ENCODE results near the gene MMEL1.

The MMEL1 gene

GRCh38 chr1:2589431-2590232, 43.2 kb downstream of the MMEL1 start:
- Histone ChIP-seq H3K36me3 (replicated peaks; ENCODE audit: insufficient read depth, low read length) (no peaks in the 10 kb centered on the region), H3K79me2 (ENCODE audit: low read length) (no peaks in the 10 kb centered on the region), H3K4me3 (ENCODE audit: low read length) (no peak overlapping the region), H3K4me2 (ENCODE audit: low read depth, low read length) (no peak overlapping the region), H3F3A (ENCODE audit: insufficient read depth, low read length) (0 out of 2 replicates have a peak, but pooled peaks cover 4% of the 10 kb centered on the region), H3K27me3 (replicated peaks; ENCODE audit: insufficient read depth, low read length) (peaks cover 43% of the 10 kb centered on the region), H4K20me1 (ENCODE audit: insufficient read depth, low read length) (no peaks in the 10 kb centered on the region), H3K9me2 (replicated peaks; ENCODE audit: insufficient read depth, low read length) (no peaks in the 10 kb centered on the region), H3K27ac (ENCODE audit: low read length) (no peak overlapping the region), H3K9me3 (replicated peaks; ENCODE audit: insufficient read depth, low read length) (no peaks in the 10 kb centered on the region), H3K4me1 (ENCODE audit: low read length) (peaks cover 5% of the 10 kb centered on the region; the same call in 1 of the 2 replicates), H3K9ac (ENCODE audit: low read length) (no peak overlapping the region), H2AFZ (ENCODE audit: low read length) (no peak overlapping the region)
- no peak for DNase-seq
- TF ChIP-seq EZH2 (optimal IDR thresholded peaks at IDR 0.05; ENCODE audit: low read depth, low read length) (no peak), CTCF (IDR thresholded peaks at IDR 0.05; ENCODE audit: low read length) (no peak), EZH2phosphoT487 (IDR thresholded peaks at IDR 0.05; ENCODE audit: low read length) (no peak)

DNA sequence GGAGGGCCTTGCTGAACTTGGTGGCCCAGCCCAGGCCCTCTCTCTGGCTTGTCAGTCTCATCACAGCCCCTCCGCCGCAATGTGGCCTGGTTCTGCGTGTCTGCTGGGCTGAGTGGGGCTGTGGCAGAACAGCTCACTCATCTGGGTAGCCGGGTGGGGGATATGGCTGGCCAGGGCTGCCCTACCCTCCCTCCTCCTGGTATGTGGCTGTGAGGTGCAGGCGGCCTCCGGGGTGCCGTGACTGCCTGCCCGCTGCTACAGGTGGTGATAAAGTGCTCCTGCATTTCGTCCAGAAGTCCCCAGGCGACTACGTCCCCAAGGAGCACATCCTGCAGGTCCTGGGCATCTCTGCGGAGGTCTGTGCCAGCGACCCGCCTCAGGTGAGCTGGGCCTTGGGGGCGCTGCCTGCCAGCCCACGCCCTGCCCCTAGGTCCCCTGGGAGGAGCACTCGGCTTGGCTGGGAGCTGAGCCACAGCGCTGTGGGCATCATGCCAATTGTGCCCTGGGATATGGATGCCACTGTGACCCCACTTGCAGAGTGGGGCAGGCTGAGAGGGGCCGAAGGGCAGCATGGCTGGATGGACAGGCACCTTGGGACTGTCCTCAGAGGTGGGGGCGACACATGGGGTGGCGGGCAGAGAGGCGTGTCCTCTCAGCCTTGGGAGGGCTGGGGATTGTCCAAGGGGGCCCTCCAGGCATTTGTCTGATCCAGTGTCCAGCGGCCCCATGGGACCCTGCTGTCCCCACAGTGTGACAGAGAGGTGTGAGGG, 44.0 kb downstream of the MMEL1 start:
- 0 out of 2 replicates have a peak, but pooled peaks cover 4% of the 10 kb centered on the region for H3F3A ChIP-seq (ENCODE audit: insufficient read depth, low read length)
- peaks cover 41% of the 10 kb centered on the region for H3K27me3 ChIP-seq (replicated peaks; ENCODE audit: insufficient read depth, low read length)
- H3K4me1 ChIP-seq (ENCODE audit: low read length), result peaks cover 5% of the 10 kb centered on the region; the same call in 1 of the 2 replicates
- no peak for TF ChIP-seq CTCF (IDR thresholded peaks at IDR 0.05; ENCODE audit: low read length)
- TF ChIP-seq EZH2 (optimal IDR thresholded peaks at IDR 0.05; ENCODE audit: low read depth, low read length), result no peak
- no peak for TF ChIP-seq EZH2phosphoT487 (IDR thresholded peaks at IDR 0.05; ENCODE audit: low read length)
- H3K9ac ChIP-seq (ENCODE audit: low read length), result no peak overlapping the region
- no peak overlapping the region for H3K27ac ChIP-seq (ENCODE audit: low read length)
- no peaks in the 10 kb centered on the region for H3K36me3 ChIP-seq (replicated peaks; ENCODE audit: insufficient read depth, low read length)
- H3K4me3 ChIP-seq (ENCODE audit: low read length), result no peak overlapping the region
- H3K4me2 ChIP-seq (ENCODE audit: low read depth, low read length), result no peak overlapping the region
- no peaks in the 10 kb centered on the region for H3K9me2 ChIP-seq (replicated peaks; ENCODE audit: insufficient read depth, low read length)
- no peak for DNase-seq
- H4K20me1 ChIP-seq (ENCODE audit: insufficient read depth, low read length), result no peaks in the 10 kb centered on the region
- H3K9me3 ChIP-seq (replicated peaks; ENCODE audit: insufficient read depth, low read length), result no peaks in the 10 kb centered on the region
- H2AFZ ChIP-seq (ENCODE audit: low read length), result no peak overlapping the region
- H3K79me2 ChIP-seq (ENCODE audit: low read length), result no peaks in the 10 kb centered on the region

GRCh38 chr1:2587860-2588571, 44.8 kb downstream of the MMEL1 start:
- 0 out of 2 replicates have a peak, but pooled peaks cover 4% of the 10 kb centered on the region for H3F3A ChIP-seq (ENCODE audit: insufficient read depth, low read length)
- H3K4me3 ChIP-seq (ENCODE audit: low read length), result no peak overlapping the region
- H3K4me1 ChIP-seq (ENCODE audit: low read length), result peaks cover 5% of the 10 kb centered on the region; the same call in 1 of the 2 replicates
- no peak overlapping the region for H3K4me2 ChIP-seq (ENCODE audit: low read depth, low read length)
- no peak for DNase-seq
- H4K20me1 ChIP-seq (ENCODE audit: insufficient read depth, low read length), result no peaks in the 10 kb centered on the region
- TF ChIP-seq EZH2 (optimal IDR thresholded peaks at IDR 0.05; ENCODE audit: low read depth, low read length), result no peak
- no peak for TF ChIP-seq CTCF (IDR thresholded peaks at IDR 0.05; ENCODE audit: low read length)
- TF ChIP-seq EZH2phosphoT487 (IDR thresholded peaks at IDR 0.05; ENCODE audit: low read length), result no peak
- peaks cover 41% of the 10 kb centered on the region for H3K27me3 ChIP-seq (replicated peaks; ENCODE audit: insufficient read depth, low read length)
- no peak overlapping the region for H2AFZ ChIP-seq (ENCODE audit: low read length)
- H3K9me2 ChIP-seq (replicated peaks; ENCODE audit: insufficient read depth, low read length), result no peaks in the 10 kb centered on the region
- H3K36me3 ChIP-seq (replicated peaks; ENCODE audit: insufficient read depth, low read length), result no peaks in the 10 kb centered on the region
- H3K9ac ChIP-seq (ENCODE audit: low read length), result no peak overlapping the region
- no peaks in the 10 kb centered on the region for H3K79me2 ChIP-seq (ENCODE audit: low read length)
- no peak overlapping the region for H3K27ac ChIP-seq (ENCODE audit: low read length)
- H3K9me3 ChIP-seq (replicated peaks; ENCODE audit: insufficient read depth, low read length), result no peaks in the 10 kb centered on the region
